ENCODE measurements around the gene CNR1. TPM values are rescaled to one million over a fixed set of nuclear protein-coding genes. Genes with fewer than 3 reads are reported as not detected.
"Not testable (repeated sequence)": the region's sequence is repeated elsewhere in the genome, so short reads cannot be mapped to it uniquely, and the experiment has no call there.

Gene CNR1
- not detected for total RNA-seq

- no peaks in the 10 kb centered on the region for H3K36me3 Mint-ChIP-seq
- intact Hi-C loops (cut with micrococcal nuclease): loop anchor here (5.0 kb wide), 2 partner anchors 234 to 334 kb away; no protein-coding TSS in a partner anchor
- ChIA-PET CTCF (no interaction called here), POLR2A (no interaction called here)
- H3K4me3 Mint-ChIP-seq: peak within 1 kb of the TSS; percentile 50
- peaks cover 56% of the 10 kb centered on the region for H3K27me3 Mint-ChIP-seq
- no peak within 1 kb of the TSS for H3K27ac Mint-ChIP-seq
- H3K4me1 Mint-ChIP-seq (ENCODE audit: low read depth): peaks cover 9% of the 10 kb centered on the region
- H3K9me3 Mint-ChIP-seq: no peaks in the 10 kb centered on the region
- peak; percentile 27 for DNase-seq
Observed at GRCh38 chr6:88165844-88166492, at the start of gene CNR1. Gene CNR1 (minus strand): TSS chr6:88166347. CDS start chr6:88145274, 21,073 bp downstream.

GRCh38 chr6:88211446-88211845 lies 45.3 kb upstream of the CNR1 start:
- no peaks in the 10 kb centered on the region for H3K36me3 Mint-ChIP-seq
- no peak overlapping the region for H3K4me3 Mint-ChIP-seq
- H3K9me3 Mint-ChIP-seq: no peaks in the 10 kb centered on the region
- CTCF ChIA-PET: no interaction called here
- H3K27me3 Mint-ChIP-seq: no peaks in the 10 kb centered on the region
- POLR2A ChIA-PET: no interaction called here
- no peak for DNase-seq
- intact Hi-C loops (cut with micrococcal nuclease): no loop called here
- H3K4me1 Mint-ChIP-seq (ENCODE audit: low read depth): no peaks in the 10 kb centered on the region
- H3K27ac Mint-ChIP-seq: no peak overlapping the region

DNA sequence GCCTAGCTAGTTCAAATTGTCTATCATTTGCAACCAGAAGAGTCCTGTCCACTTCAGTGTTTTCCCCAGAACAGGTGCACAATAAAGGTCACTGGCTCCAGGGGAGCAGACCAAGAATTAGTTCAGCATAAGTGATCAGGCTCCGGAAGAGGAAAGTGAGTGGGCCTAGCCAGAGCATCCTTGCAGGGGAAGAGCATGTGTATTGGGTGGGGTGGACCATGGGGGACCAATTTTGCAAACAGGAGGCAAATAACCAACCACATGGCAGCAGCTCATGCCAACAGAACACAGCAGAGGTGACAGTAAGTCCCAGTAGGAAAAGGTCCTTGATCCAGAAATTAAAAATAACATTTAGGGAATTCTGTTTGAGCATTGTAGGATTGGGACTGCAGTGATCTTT lies 43.2 kb upstream of the CNR1 start:
- Mint-ChIP-seq H3K36me3 (no peaks in the 10 kb centered on the region), H3K4me3 (no peak overlapping the region)

GRCh38 chr6:88208726-88209125 lies 42.6 kb upstream of the CNR1 start:
- no peak for DNase-seq
- no peaks in the 10 kb centered on the region for H3K27me3 Mint-ChIP-seq
- H3K4me1 Mint-ChIP-seq (ENCODE audit: low read depth): no peaks in the 10 kb centered on the region
- intact Hi-C loops (cut with micrococcal nuclease): no loop called here
- H3K27ac Mint-ChIP-seq: no peak overlapping the region
- ChIA-PET POLR2A (no interaction called here), CTCF (no interaction called here)
- H3K36me3 Mint-ChIP-seq: no peaks in the 10 kb centered on the region
- H3K9me3 Mint-ChIP-seq: peaks cover 15% of the 10 kb centered on the region
- no peak overlapping the region for H3K4me3 Mint-ChIP-seq

More for the DNA sequence above, 43.2 kb upstream of the CNR1 start:
- Mint-ChIP-seq H3K27me3 (no peaks in the 10 kb centered on the region), H3K27ac (no peak overlapping the region), H3K9me3 (peaks cover 11% of the 10 kb centered on the region), H3K4me1 (ENCODE audit: low read depth) (no peaks in the 10 kb centered on the region)
- ChIA-PET CTCF (no interaction called here), POLR2A (no interaction called here)
- DNase-seq: no peak
- intact Hi-C loops (cut with micrococcal nuclease): no loop called here

GRCh38 chr6:88201734-88202133 lies 35.6 kb upstream of the CNR1 start:
- intact Hi-C loops (cut with micrococcal nuclease); H3K4me1 Mint-ChIP-seq (ENCODE audit: low read depth); H3K27ac Mint-ChIP-seq; POLR2A ChIA-PET; CTCF ChIA-PET; DNase-seq; H3K4me3 Mint-ChIP-seq; H3K27me3 Mint-ChIP-seq; H3K36me3 Mint-ChIP-seq: not testable (repeated sequence)
- peaks cover 26% of the 10 kb centered on the region for H3K9me3 Mint-ChIP-seq

GRCh38 chr6:88184921-88185320 lies 18.8 kb upstream of the CNR1 start:
- Mint-ChIP-seq H3K36me3 (no peaks in the 10 kb centered on the region), H3K27me3 (peaks cover 15% of the 10 kb centered on the region), H3K4me1 (ENCODE audit: low read depth) (no peaks in the 10 kb centered on the region), H3K27ac (no peak overlapping the region), H3K4me3 (no peak overlapping the region), H3K9me3 (peaks cover 4% of the 10 kb centered on the region)
- ChIA-PET POLR2A (no interaction called here), CTCF (no interaction called here)
- no peak for DNase-seq
- intact Hi-C loops (cut with micrococcal nuclease): no loop called here

- no peaks in the 10 kb centered on the region for H3K9me3 Mint-ChIP-seq
- CTCF ChIA-PET: no interaction called here
- peaks cover 21% of the 10 kb centered on the region for H3K27me3 Mint-ChIP-seq
- no peak overlapping the region for H3K27ac Mint-ChIP-seq
- POLR2A ChIA-PET: no interaction called here
- intact Hi-C loops (cut with micrococcal nuclease): no loop called here
- no peaks in the 10 kb centered on the region for H3K36me3 Mint-ChIP-seq
- no peaks in the 10 kb centered on the region for H3K4me1 Mint-ChIP-seq (ENCODE audit: low read depth)
- no peak overlapping the region for H3K4me3 Mint-ChIP-seq
- DNase-seq: no peak
Observed at GRCh38 chr6:88183471-88183870, 17.3 kb upstream of the CNR1 start.

GRCh38 chr6:88179692-88180091 lies 13.5 kb upstream of the CNR1 start:
- no peak overlapping the region for H3K4me3 Mint-ChIP-seq
- no peaks in the 10 kb centered on the region for H3K4me1 Mint-ChIP-seq (ENCODE audit: low read depth)
- H3K27me3 Mint-ChIP-seq: peaks cover 15% of the 10 kb centered on the region
- POLR2A ChIA-PET: no interaction called here
- H3K9me3 Mint-ChIP-seq: no peaks in the 10 kb centered on the region
- intact Hi-C loops (cut with micrococcal nuclease): no loop called here
- H3K36me3 Mint-ChIP-seq: no peaks in the 10 kb centered on the region
- no peak overlapping the region for H3K27ac Mint-ChIP-seq
- CTCF ChIA-PET: interaction anchor here (0.7 to 1.0 kb wide), 2 partner anchors 27 to 480 kb away, joined by 4 read pairs; no protein-coding TSS in a partner anchor
- no peak for DNase-seq

DNA sequence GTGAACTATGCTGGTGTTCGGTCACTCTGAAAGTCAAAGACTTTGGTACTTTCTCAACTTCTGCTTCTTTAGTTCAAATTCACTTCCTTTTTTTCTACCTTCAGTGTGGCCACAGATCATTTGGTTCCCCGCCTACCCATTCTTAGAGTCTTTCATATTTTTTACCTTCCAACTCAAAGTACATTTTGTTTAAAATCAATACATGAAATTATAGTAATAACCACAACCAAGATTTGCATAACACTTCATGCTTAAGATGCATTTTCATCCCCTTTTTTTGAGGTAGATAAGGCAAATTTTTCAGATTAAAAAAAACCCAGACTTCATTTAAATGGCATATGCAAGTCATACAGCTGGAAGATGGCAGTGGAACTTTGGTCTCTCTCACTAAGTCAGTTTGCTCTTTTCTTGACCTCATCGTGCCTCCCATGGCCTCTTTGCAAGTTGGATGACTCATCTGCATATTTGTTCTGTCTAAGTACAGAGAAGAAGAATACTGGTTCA lies 11.9 kb upstream of the CNR1 start:
- no peaks in the 10 kb centered on the region for H3K36me3 Mint-ChIP-seq
- no peak for DNase-seq
- CTCF ChIA-PET: no interaction called here
- POLR2A ChIA-PET: no interaction called here
- H3K4me3 Mint-ChIP-seq: no peak overlapping the region
- no peaks in the 10 kb centered on the region for H3K4me1 Mint-ChIP-seq (ENCODE audit: low read depth)
- intact Hi-C loops (cut with micrococcal nuclease): no loop called here
- H3K27me3 Mint-ChIP-seq: peaks cover 20% of the 10 kb centered on the region
- H3K9me3 Mint-ChIP-seq: no peaks in the 10 kb centered on the region
- H3K27ac Mint-ChIP-seq: no peak overlapping the region

GRCh38 chr6:88174906-88175305 lies 8.8 kb upstream of the CNR1 start:
- intact Hi-C loops (cut with micrococcal nuclease): no loop called here
- DNase-seq: no peak
- H3K4me3 Mint-ChIP-seq: no peak overlapping the region
- ChIA-PET POLR2A (no interaction called here), CTCF (no interaction called here)
- peaks cover 26% of the 10 kb centered on the region for H3K27me3 Mint-ChIP-seq
- H3K36me3 Mint-ChIP-seq: no peaks in the 10 kb centered on the region
- H3K4me1 Mint-ChIP-seq (ENCODE audit: low read depth): no peaks in the 10 kb centered on the region
- H3K27ac Mint-ChIP-seq: no peak overlapping the region
- H3K9me3 Mint-ChIP-seq: no peaks in the 10 kb centered on the region

GRCh38 chr6:88171312-88171711 lies 5.2 kb upstream of the CNR1 start:
- H3K27ac Mint-ChIP-seq: no peak overlapping the region
- ChIA-PET CTCF (no interaction called here), POLR2A (no interaction called here)
- H3K36me3 Mint-ChIP-seq: no peaks in the 10 kb centered on the region
- intact Hi-C loops (cut with micrococcal nuclease): no loop called here
- H3K4me3 Mint-ChIP-seq: no peak overlapping the region
- peaks cover 45% of the 10 kb centered on the region for H3K27me3 Mint-ChIP-seq
- H3K9me3 Mint-ChIP-seq: no peaks in the 10 kb centered on the region
- peaks cover 4% of the 10 kb centered on the region for H3K4me1 Mint-ChIP-seq (ENCODE audit: low read depth)
- no peak for DNase-seq

DNA sequence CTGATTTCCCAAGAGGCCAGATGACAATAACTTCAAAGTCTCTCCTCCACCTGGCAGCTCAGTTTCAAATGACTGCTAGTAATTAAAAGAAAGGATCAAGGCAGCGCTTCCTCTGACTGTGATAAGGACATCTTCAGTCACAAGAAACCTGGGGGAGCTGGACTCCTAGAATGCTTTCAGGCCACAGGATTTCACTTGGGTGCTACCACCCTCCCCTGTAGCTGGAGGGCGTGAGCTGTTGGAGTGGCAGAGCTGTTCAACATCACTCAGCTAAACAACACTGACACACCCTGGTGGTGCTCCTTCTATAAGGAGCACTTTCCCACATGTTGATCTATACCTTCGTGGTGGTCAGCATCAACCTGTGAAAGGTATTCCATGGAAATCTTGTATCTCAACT lies 2.2 kb upstream of the CNR1 start:
- no peak overlapping the region for H3K4me3 Mint-ChIP-seq
- DNase-seq: no peak
- H3K27me3 Mint-ChIP-seq: peaks cover 58% of the 10 kb centered on the region
- intact Hi-C loops (cut with micrococcal nuclease): loop anchor here (5.0 kb wide), 2 partner anchors 236 to 336 kb away; no protein-coding TSS in a partner anchor
- H3K9me3 Mint-ChIP-seq: no peaks in the 10 kb centered on the region
- H3K4me1 Mint-ChIP-seq (ENCODE audit: low read depth): peaks cover 9% of the 10 kb centered on the region
- no peak overlapping the region for H3K27ac Mint-ChIP-seq
- ChIA-PET POLR2A (no interaction called here), CTCF (no interaction called here)
- no peaks in the 10 kb centered on the region for H3K36me3 Mint-ChIP-seq

- CTCF ChIA-PET: no interaction called here
- H3K4me3 Mint-ChIP-seq: peak overlapping the region; percentile 23
- H3K9me3 Mint-ChIP-seq: no peaks in the 10 kb centered on the region
- H3K4me1 Mint-ChIP-seq (ENCODE audit: low read depth): peaks cover 9% of the 10 kb centered on the region
- intact Hi-C loops (cut with micrococcal nuclease): loop anchor here (5.0 kb wide), 2 partner anchors 235 to 335 kb away; no protein-coding TSS in a partner anchor
- POLR2A ChIA-PET: interaction anchor here (0.6 kb wide), 1 partner anchor 940 kb away, joined by 3 read pairs; no protein-coding TSS in a partner anchor
- H3K27me3 Mint-ChIP-seq: peaks cover 57% of the 10 kb centered on the region
- DNase-seq: peak; percentile 32
- no peak overlapping the region for H3K27ac Mint-ChIP-seq
- no peaks in the 10 kb centered on the region for H3K36me3 Mint-ChIP-seq
Observed at GRCh38 chr6:88167352-88167937, 1.3 kb upstream of the CNR1 start.

All from activated CD4-positive, alpha-beta memory T cell treated with anti-CD3 and anti-CD28 coated beads for 36 hours (primary cell).